Endothelial cell of umbilical vein (primary cell): ENCODE data around the gene GALNT9. TPM values are rescaled to one million over a fixed set of nuclear protein-coding genes. Genes with fewer than 3 reads are reported as not detected.

ENCODE experiments used
- BruUV-seq: library from RNA; stranded (reverse); fragments of 400-500 nt; replicated peaks from 2 replicates; lab custom pipeline; 2021; lab: Mats Ljungman, UMichigan
- CTCF ChIA-PET: fragments of 300-600, 350-600 bp; sonication (Branson Sonifier 250); formaldehyde crosslinking; loops from one replicate; lab custom pipeline; 2021; ENCODE audit warnings: antibody characterized with exemption, inconsistent platforms; lab: Charles Lee
- POLR2A ChIA-PET: fragments of 300-600, 350-600 bp; sonication (Branson Sonifier 250); formaldehyde crosslinking; loops from one replicate; lab custom pipeline; 2021; ENCODE audit warnings: antibody characterized with exemption, inconsistent platforms; lab: Charles Lee
- DNase-seq: peaks from one replicate; pipeline ENCODE4 v3.0.0-alpha.2; 2011; ENCODE audit warnings: low read depth, low spot score
- FAIRE-seq: peaks from 2 replicates; lab custom pipeline; 2011; peaks lifted over from hg19 to GRCh38; lab: Jason Lieb, UNC
- H2AFZ ChIP-seq: 2 replicates; pipeline ENCODE4 v1.6.0; 2012; ENCODE audit warnings: low read depth, low read length, control low read depth, inconsistent platforms
- H3K27ac ChIP-seq: 2 replicates; pipeline ENCODE4 v1.5.1; 2011; ENCODE audit warnings: low read depth, mild to moderate bottlenecking, control low read depth, low read length, moderate library complexity; ENCODE audit not compliant: insufficient read depth
- H3K27me3 ChIP-seq, 2 experiments: 2 replicates each; pipeline versions ENCODE4 v1.6.0 to v1.6.1; 2011; ENCODE audit warnings: low read length in 2 of 2, mixed read lengths in 1 of 2; ENCODE audit not compliant: control insufficient read depth in 2 of 2, insufficient read depth in 2 of 2
- H3K36me3 ChIP-seq, 2 experiments: 2 replicates in 1 of 2; 3 replicates in 1 of 2; pipeline ENCODE4 v1.5.1; 2011; ENCODE audit warnings: low read length in 2 of 2, mild to moderate bottlenecking in 1 of 2, moderate library complexity in 1 of 2; ENCODE audit not compliant: control insufficient read depth in 2 of 2, insufficient read depth in 2 of 2; ENCODE audit errors: extremely low read depth in 1 of 2
- H3K4me1 ChIP-seq: 3 replicates; pipeline ENCODE4 v1.5.1; 2011; ENCODE audit warnings: mild to moderate bottlenecking, low read length; ENCODE audit not compliant: control insufficient read depth, insufficient read depth; ENCODE audit errors: extremely low read depth
- H3K4me2 ChIP-seq: 2 replicates; pipeline ENCODE4 v1.6.1; 2011; ENCODE audit warnings: low read length, control low read depth, mixed read lengths; ENCODE audit not compliant: insufficient read depth
- H3K4me3 ChIP-seq, 3 experiments: fragments of 200-600 bp in 1 of 3; sonication (generic), shearing (Covaris generic) in 1 of 3; replicated peaks in 1 of 3; 2 replicates each; pipeline ENCODE4 v1.5.1; 2011 to 2016; ENCODE audit warnings: control low read depth in 3 of 3, low read length in 3 of 3, mild to moderate bottlenecking in 2 of 3, inconsistent platforms in 1 of 3, low read depth in 1 of 3, moderate library complexity in 1 of 3; ENCODE audit not compliant: insufficient read depth in 1 of 3
- H3K79me2 ChIP-seq: 2 replicates; pipeline ENCODE4 v1.6.0; 2012; ENCODE audit warnings: low read length, inconsistent platforms; ENCODE audit not compliant: control insufficient read depth, insufficient read depth
- H3K9ac ChIP-seq: replicated peaks from 2 replicates; pipeline ENCODE3; 2011; ENCODE audit warnings: low read length, control low read depth; ENCODE audit not compliant: insufficient read depth; ENCODE audit errors: extremely low read depth
- H3K9me1 ChIP-seq: replicated peaks from 3 replicates; pipeline ENCODE4 v1.6.0; 2011; ENCODE audit warnings: mild to moderate bottlenecking, low read length; ENCODE audit not compliant: control insufficient read depth, insufficient read depth; ENCODE audit errors: extremely low read depth
- H3K9me3 ChIP-seq: replicated peaks from 2 replicates; pipeline ENCODE4 v1.5.1; 2012; ENCODE audit warnings: low read length, inconsistent platforms; ENCODE audit not compliant: control insufficient read depth, insufficient read depth
- H4K20me1 ChIP-seq: replicated peaks from 2 replicates; pipeline ENCODE3; 2011; ENCODE audit warnings: mild to moderate bottlenecking, low read length; ENCODE audit not compliant: control insufficient read depth, insufficient read depth; ENCODE audit errors: extremely low read depth
- CTCF ChIP-seq, 2 donors: IDR thresholded peaks; 1 replicate in 1 of 2; 2 replicates in 1 of 2; pipeline ENCODE4 v1.5.1; 2011; ENCODE audit warnings: low read length in 2 of 2, mild to moderate bottlenecking in 2 of 2, moderate library complexity in 2 of 2, control low read depth in 1 of 2, inconsistent platforms in 1 of 2, low read depth in 1 of 2; ENCODE audit not compliant: insufficient read depth in 1 of 2; ENCODE audit errors: extremely low read depth in 1 of 2
- EZH2 ChIP-seq: IDR thresholded peaks from 2 replicates; pipeline ENCODE4 v1.6.1; 2012; ENCODE audit warnings: borderline replicate concordance, low read depth, mild to moderate bottlenecking, moderate library complexity, low read length, inconsistent platforms; ENCODE audit not compliant: severe bottlenecking
- FOS ChIP-seq: IDR thresholded peaks from 2 replicates; pipeline ENCODE4 v1.6.1; 2011; ENCODE audit warnings: mild to moderate bottlenecking, low read length, moderate library complexity, borderline replicate concordance; ENCODE audit not compliant: insufficient read depth
- GATA2 ChIP-seq: IDR thresholded peaks from 2 replicates; pipeline ENCODE4 v1.7.0; 2011; ENCODE audit warnings: low read depth, mild to moderate bottlenecking, moderate library complexity, mixed read lengths, low read length; ENCODE audit not compliant: insufficient read length, insufficient read depth
- JUN ChIP-seq: IDR thresholded peaks from 2 replicates; pipeline ENCODE4 v1.6.1; 2011; ENCODE audit warnings: borderline replicate concordance, low read depth; ENCODE audit not compliant: insufficient read length, insufficient read depth
- MAX ChIP-seq: IDR thresholded peaks from 2 replicates; pipeline ENCODE4 v1.6.1; 2011; ENCODE audit not compliant: insufficient read depth, insufficient read length
- MYC ChIP-seq: IDR thresholded peaks from one replicate; pipeline ENCODE4 v1.6.1; 2011; ENCODE audit warnings: mild to moderate bottlenecking, low read depth, low read length
- POLR2A ChIP-seq: IDR thresholded peaks from 2 replicates; pipeline ENCODE4 v1.6.1; 2012; ENCODE audit warnings: low read depth, mild to moderate bottlenecking, control low read depth, low read length
- POLR2AphosphoS5 ChIP-seq: IDR thresholded peaks from 2 replicates; pipeline ENCODE4 v1.6.1; 2012; ENCODE audit warnings: low read depth, mild to moderate bottlenecking, control low read depth, low read length, moderate library complexity; ENCODE audit not compliant: insufficient read depth
- dilution Hi-C: fragments of 300-500 bp; cut with MboI; formaldehyde crosslinking; loops from one replicate; pipeline ENCODE4 v1.15.0; 2019; ENCODE audit warnings: low sequenced_read_pairs; ENCODE audit not compliant: extremely low pct_ligation_motif_present
- intact Hi-C: fragments of 100-400 bp; cut with micrococcal nuclease; formaldehyde crosslinking; loops from one replicate; pipeline ENCODE4 v1.10.0; 2022
- polyA plus RNA-seq, 4 experiments: library from polyadenylated mRNA; depleted of rRNA in 3 of 4; stranded (reverse) in 3 of 4; unstranded in 1 of 4; fragments of >200 nt; gene quantifications; 2 replicates each; pipeline versions ENCODE4 v1.2.1 to v1.2.3, GENCODE V29; 2011 to 2012; ENCODE audit warnings: missing spikeins in 1 of 4
- total RNA-seq: library from RNA; stranded (reverse); gene quantifications from 2 replicates; pipeline ENCODE4 v1.2.3, GENCODE V29; 2021

GALNT9 gene
- total and polyA plus RNA-seq, 2 donors (not counting 3 experiments of a cell fraction or from before 2014, with no cell fraction given), result 0.14 to 0.73 TPM

- Histone ChIP-seq H2AFZ (no peak overlapping the region), H3K4me1 (no peaks in the 10 kb centered on the region), H3K27me3 (no peaks in the 10 kb centered on the region), H3K27ac (no peak overlapping the region), H4K20me1 (no peaks in the 10 kb centered on the region), H3K9me3 (no peaks in the 10 kb centered on the region), H3K4me3 (no peak overlapping the region), H3K4me2 (no peak overlapping the region), H3K36me3 (no peaks in the 10 kb centered on the region), H3K9ac (no peak overlapping the region), H3K9me1 (no peaks in the 10 kb centered on the region), H3K79me2 (no peaks in the 10 kb centered on the region)
- ChIA-PET POLR2A (no interaction called here), CTCF (no interaction called here)
- no peak for FAIRE-seq
- dilution Hi-C loops, result no loop called here
- TF ChIP-seq CTCF (IDR thresholded peaks at IDR 0.05; ENCODE audit: extremely low read depth in 1 of 2, insufficient read depth in 1 of 2, low read depth in 1 of 2, low read length in 2 of 2) (no peak), POLR2A (no peak), JUN (no peak), MYC (no peak), FOS (no peak), POLR2AphosphoS5 (no peak), EZH2 (no peak), MAX (no peak), GATA2 (no peak)
- no peak for DNase-seq
- no TSS peak for BruUV-seq
- intact Hi-C loops, result no loop called here
Measured at GRCh38 chr12:132216354-132216987, 112.9 kb downstream of the GALNT9 start.
